Breast epithelium (tissue), 3 donors: Measurements from ENCODE around the gene CLCN7.

Experiments used
- POLR2A ChIP-seq: fragments of 450-650 bp; IDR thresholded peaks from one replicate; pipeline ENCODE4 v1.6.1; 2016; ENCODE audit warnings: antibody characterized with exemption, mild to moderate bottlenecking, moderate library complexity
- POLR2AphosphoS5 ChIP-seq, 3 donors: sonication (generic); formaldehyde crosslinking; IDR thresholded peaks; one replicate each; pipeline ENCODE4 v1.6.1; 2017; ENCODE audit warnings: antibody characterized with exemption in 3 of 3
- TF ChIP-seq, protein P1 (sequence below), 3 donors: fragments of 450-650 bp; IDR thresholded peaks; one replicate each; pipeline ENCODE4 v1.5.1; 2016 to 2017; ENCODE audit warnings: antibody characterized with exemption in 3 of 3, mild to moderate bottlenecking in 3 of 3, moderate library complexity in 3 of 3

DNA sequence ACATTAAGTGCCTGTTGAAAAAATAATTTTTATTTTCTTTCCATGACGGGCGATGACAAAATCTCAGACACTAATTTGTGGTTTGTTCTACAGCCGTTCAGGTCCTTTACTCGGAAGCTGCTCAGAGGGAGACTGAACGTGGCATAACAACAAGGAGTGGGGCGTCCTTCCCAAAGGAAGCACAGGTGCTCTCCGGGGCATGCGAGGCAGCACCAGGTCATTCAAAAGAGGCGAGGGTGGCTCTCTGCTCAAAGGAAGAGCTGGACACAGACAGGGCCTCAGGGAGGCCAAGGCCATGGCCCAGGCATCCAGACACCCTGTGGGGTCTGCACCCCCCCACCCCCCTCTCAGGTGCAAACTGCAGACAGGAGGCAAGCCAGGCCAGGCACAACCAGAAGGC is 76.5 kb downstream of the CLCN7 start:
- TF ChIP-seq POLR2A (no peak), POLR2AphosphoS5 (IDR thresholded peaks at IDR 0.05) (no peak)
- TF ChIP-seq, protein P1, sequence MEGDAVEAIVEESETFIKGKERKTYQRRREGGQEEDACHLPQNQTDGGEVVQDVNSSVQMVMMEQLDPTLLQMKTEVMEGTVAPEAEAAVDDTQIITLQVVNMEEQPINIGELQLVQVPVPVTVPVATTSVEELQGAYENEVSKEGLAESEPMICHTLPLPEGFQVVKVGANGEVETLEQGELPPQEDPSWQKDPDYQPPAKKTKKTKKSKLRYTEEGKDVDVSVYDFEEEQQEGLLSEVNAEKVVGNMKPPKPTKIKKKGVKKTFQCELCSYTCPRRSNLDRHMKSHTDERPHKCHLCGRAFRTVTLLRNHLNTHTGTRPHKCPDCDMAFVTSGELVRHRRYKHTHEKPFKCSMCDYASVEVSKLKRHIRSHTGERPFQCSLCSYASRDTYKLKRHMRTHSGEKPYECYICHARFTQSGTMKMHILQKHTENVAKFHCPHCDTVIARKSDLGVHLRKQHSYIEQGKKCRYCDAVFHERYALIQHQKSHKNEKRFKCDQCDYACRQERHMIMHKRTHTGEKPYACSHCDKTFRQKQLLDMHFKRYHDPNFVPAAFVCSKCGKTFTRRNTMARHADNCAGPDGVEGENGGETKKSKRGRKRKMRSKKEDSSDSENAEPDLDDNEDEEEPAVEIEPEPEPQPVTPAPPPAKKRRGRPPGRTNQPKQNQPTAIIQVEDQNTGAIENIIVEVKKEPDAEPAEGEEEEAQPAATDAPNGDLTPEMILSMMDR (IDR thresholded peaks at IDR 0.05): no peak
